Neural progenitor cell (in vitro differentiated cells): ENCODE data around the gene RHCG. TPM values are rescaled to one million over a fixed set of nuclear protein-coding genes. Genes with fewer than 3 reads are reported as not detected.
A peak's percentile ranks its signal among the peaks of the same experiment; 100 is the strongest.

Source experiments
- DNase-seq: peaks from one replicate; pipeline ENCODE4 v3.0.0-alpha.2; 2016; ENCODE audit warnings: low spot score
- H2AFZ ChIP-seq: fragments of 200-600 bp; sonication (generic); replicated peaks from 2 replicates; pipeline ENCODE4 v1.6.1; 2016; ENCODE audit warnings: antibody characterized with exemption
- H3F3A ChIP-seq: fragments of 200-600 bp; sonication (generic); 2 replicates; pipeline ENCODE4 v1.6.1; 2016; ENCODE audit warnings: antibody characterized with exemption, low read depth
- H3K27ac ChIP-seq: fragments of 200-600 bp; sonication (generic); 2 replicates; pipeline ENCODE4 v1.5.1; 2016; ENCODE audit warnings: mild to moderate bottlenecking
- H3K27me3 ChIP-seq: fragments of 200-600 bp; sonication (generic); 2 replicates; pipeline ENCODE4 v1.6.1; 2016; ENCODE audit warnings: mild to moderate bottlenecking, moderate library complexity
- H3K36me3 ChIP-seq: fragments of 200-600 bp; sonication (generic); 2 replicates; pipeline ENCODE4 v1.5.1; 2016
- H3K4me1 ChIP-seq: fragments of 200-600 bp; sonication (generic); 2 replicates; pipeline ENCODE4 v1.6.1; 2016; ENCODE audit warnings: mixed run types
- H3K4me2 ChIP-seq: fragments of 200-600 bp; sonication (generic); 2 replicates; pipeline ENCODE4 v1.6.1; 2016
- H3K4me3 ChIP-seq: fragments of 200-600 bp; sonication (generic); 2 replicates; pipeline ENCODE4 v1.5.1; 2016
- H3K79me2 ChIP-seq: fragments of 200-600 bp; sonication (generic); 2 replicates; pipeline ENCODE4 v1.6.1; 2016; ENCODE audit warnings: low read depth
- H3K9ac ChIP-seq: fragments of 200-600 bp; sonication (generic); 2 replicates; pipeline ENCODE4 v1.6.1; 2016
- H3K9me3 ChIP-seq: fragments of 200-600 bp; sonication (generic); 2 replicates; pipeline ENCODE4 v1.5.1; 2016; ENCODE audit warnings: low read depth
- H4K20me1 ChIP-seq: fragments of 200-600 bp; sonication (generic); 2 replicates; pipeline ENCODE4 v1.6.1; 2016; ENCODE audit warnings: low read depth
- H3K27ac Mint-ChIP-seq: 3 replicates; pipeline ENCODE4 v1.8.0; 2021; ENCODE audit warnings: mixed read lengths
- H3K27me3 Mint-ChIP-seq: 2 replicates; pipeline ENCODE4 v1.8.0; 2022; ENCODE audit warnings: low read depth, mild to moderate bottlenecking, inconsistent platforms, moderate library complexity, mixed read lengths; ENCODE audit not compliant: insufficient read depth
- H3K36me3 Mint-ChIP-seq: 3 replicates; pipeline ENCODE4 v1.8.0; 2021; ENCODE audit warnings: mixed read lengths
- H3K4me1 Mint-ChIP-seq: 3 replicates; pipeline ENCODE4 v1.8.0; 2021; ENCODE audit warnings: mixed read lengths
- H3K4me3 Mint-ChIP-seq: 3 replicates; pipeline ENCODE4 v1.8.0; 2021; ENCODE audit warnings: mild to moderate bottlenecking, moderate library complexity, mixed read lengths
- H3K9me3 Mint-ChIP-seq: 3 replicates; pipeline ENCODE4 v1.8.0; 2020; ENCODE audit warnings: mixed read lengths
- CTCF ChIP-seq: fragments of 200-600 bp; sonication (generic); IDR thresholded peaks from 2 replicates; pipeline ENCODE4 v1.5.1; 2017; ENCODE audit warnings: antibody characterized with exemption, mild to moderate bottlenecking
- EZH2 ChIP-seq: fragments of 200-600 bp; sonication (generic); IDR thresholded peaks from 2 replicates; pipeline ENCODE4 v1.6.1; 2017; ENCODE audit warnings: antibody characterized with exemption, mild to moderate bottlenecking, moderate library complexity
- EZH2phosphoT487 ChIP-seq: fragments of 200-600 bp; sonication (generic); IDR thresholded peaks from 2 replicates; pipeline ENCODE4 v1.6.1; 2017; ENCODE audit warnings: antibody characterized with exemption
- total RNA-seq: library from RNA; depleted of rRNA; stranded (reverse); fragments of >200 nt; gene quantifications from 2 replicates; pipeline ENCODE4 v1.2.3, GENCODE V29; 2015; ENCODE audit warnings: low replicate concordance

RHCG gene
- total RNA-seq, 1 donor from 2014 or later, result not detected

GRCh38 chr15:89462198-89462912, 34.0 kb downstream of the RHCG start:
- Histone ChIP-seq H3F3A (peaks cover 29% of the 10 kb centered on the region), H3K27ac (no peak overlapping the region), H4K20me1 (peaks cover 12% of the 10 kb centered on the region), H3K4me1 (peaks cover 38% of the 10 kb centered on the region), H3K36me3 (no peaks in the 10 kb centered on the region), H3K4me2 (peak overlapping the region; percentile 78), H3K9ac (no peak overlapping the region), H3K9me3 (no peaks in the 10 kb centered on the region), H3K4me3 (no peak overlapping the region), H3K27me3 (peaks cover 61% of the 10 kb centered on the region), H2AFZ (no peak overlapping the region), H3K79me2 (no peaks in the 10 kb centered on the region)
- Mint-ChIP-seq H3K4me3 (no peak overlapping the region), H3K9me3 (no peaks in the 10 kb centered on the region), H3K4me1 (peaks cover 38% of the 10 kb centered on the region), H3K27me3 (peaks cover 10% of the 10 kb centered on the region), H3K27ac (no peak overlapping the region), H3K36me3 (no peaks in the 10 kb centered on the region)
- TF ChIP-seq EZH2, result no peak
- TF ChIP-seq EZH2phosphoT487, result no peak
- TF ChIP-seq CTCF, result no peak
- no peak for DNase-seq

GRCh38 chr15:89461386-89461785, 35.0 kb downstream of the RHCG start:
- Mint-ChIP-seq H3K27me3 (peaks cover 10% of the 10 kb centered on the region), H3K4me3 (peak overlapping the region; percentile 58), H3K36me3 (no peaks in the 10 kb centered on the region), H3K27ac (no peak overlapping the region), H3K9me3 (no peaks in the 10 kb centered on the region), H3K4me1 (peaks cover 38% of the 10 kb centered on the region)
- no peak overlapping the region for H2AFZ ChIP-seq
- H3K36me3 ChIP-seq, result no peaks in the 10 kb centered on the region
- H3K79me2 ChIP-seq, result no peaks in the 10 kb centered on the region
- peaks cover 65% of the 10 kb centered on the region for H3K27me3 ChIP-seq
- H4K20me1 ChIP-seq, result peaks cover 12% of the 10 kb centered on the region
- H3K4me2 ChIP-seq, result peak overlapping the region; percentile 78
- peaks cover 35% of the 10 kb centered on the region for H3K4me1 ChIP-seq
- no peak overlapping the region for H3K9ac ChIP-seq
- H3K27ac ChIP-seq, result peak overlapping the region; percentile 70
- peak; percentile 75 for DNase-seq
- TF ChIP-seq CTCF (no peak), EZH2phosphoT487 (no peak), EZH2 (no peak)
- no peaks in the 10 kb centered on the region for H3K9me3 ChIP-seq
- peak overlapping the region; percentile 17 for H3K4me3 ChIP-seq
- H3F3A ChIP-seq, result peaks cover 29% of the 10 kb centered on the region

GRCh38 chr15:89460048-89460447, 36.3 kb downstream of the RHCG start:
- Mint-ChIP-seq H3K4me1 (peaks cover 38% of the 10 kb centered on the region), H3K27ac (no peak overlapping the region), H3K9me3 (no peaks in the 10 kb centered on the region), H3K4me3 (no peak overlapping the region), H3K27me3 (peaks cover 10% of the 10 kb centered on the region), H3K36me3 (no peaks in the 10 kb centered on the region)
- H3K36me3 ChIP-seq, result no peaks in the 10 kb centered on the region
- peaks cover 12% of the 10 kb centered on the region for H4K20me1 ChIP-seq
- TF ChIP-seq EZH2phosphoT487 (no peak), EZH2 (no peak), CTCF (no peak)
- peaks cover 65% of the 10 kb centered on the region for H3K27me3 ChIP-seq
- peak overlapping the region; percentile 17 for H3K4me3 ChIP-seq
- H3K4me2 ChIP-seq, result peak overlapping the region; percentile 78
- no peaks in the 10 kb centered on the region for H3K9me3 ChIP-seq
- peaks cover 35% of the 10 kb centered on the region for H3K4me1 ChIP-seq
- H3F3A ChIP-seq, result peaks cover 29% of the 10 kb centered on the region
- no peak overlapping the region for H2AFZ ChIP-seq
- no peak for DNase-seq
- H3K79me2 ChIP-seq, result no peaks in the 10 kb centered on the region
- no peak overlapping the region for H3K9ac ChIP-seq
- H3K27ac ChIP-seq, result no peak overlapping the region
